ENCODE measurements around the gene STN1.

DNA sequence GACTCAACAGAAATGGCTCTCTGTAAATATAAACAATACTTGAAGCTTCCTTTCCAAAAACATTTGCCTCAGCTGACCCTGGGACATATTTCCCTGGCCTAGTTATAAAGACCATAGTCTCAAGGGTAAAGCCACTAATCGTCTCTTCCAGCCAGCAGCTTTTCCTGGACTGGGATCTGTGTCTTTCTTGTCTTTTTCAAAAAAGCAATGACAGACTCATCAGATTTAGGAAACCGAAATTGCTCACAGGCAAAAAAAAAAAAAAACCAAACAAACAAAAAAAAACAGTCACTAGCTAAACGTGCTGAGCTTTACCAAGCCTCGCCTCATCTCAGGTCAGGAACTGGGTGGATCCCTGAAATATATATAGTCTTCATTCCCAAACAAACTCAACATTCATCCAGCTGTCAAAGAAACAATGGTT, 23.5 kb downstream of the STN1 start:
- TF ChIP-seq, protein P1, sequence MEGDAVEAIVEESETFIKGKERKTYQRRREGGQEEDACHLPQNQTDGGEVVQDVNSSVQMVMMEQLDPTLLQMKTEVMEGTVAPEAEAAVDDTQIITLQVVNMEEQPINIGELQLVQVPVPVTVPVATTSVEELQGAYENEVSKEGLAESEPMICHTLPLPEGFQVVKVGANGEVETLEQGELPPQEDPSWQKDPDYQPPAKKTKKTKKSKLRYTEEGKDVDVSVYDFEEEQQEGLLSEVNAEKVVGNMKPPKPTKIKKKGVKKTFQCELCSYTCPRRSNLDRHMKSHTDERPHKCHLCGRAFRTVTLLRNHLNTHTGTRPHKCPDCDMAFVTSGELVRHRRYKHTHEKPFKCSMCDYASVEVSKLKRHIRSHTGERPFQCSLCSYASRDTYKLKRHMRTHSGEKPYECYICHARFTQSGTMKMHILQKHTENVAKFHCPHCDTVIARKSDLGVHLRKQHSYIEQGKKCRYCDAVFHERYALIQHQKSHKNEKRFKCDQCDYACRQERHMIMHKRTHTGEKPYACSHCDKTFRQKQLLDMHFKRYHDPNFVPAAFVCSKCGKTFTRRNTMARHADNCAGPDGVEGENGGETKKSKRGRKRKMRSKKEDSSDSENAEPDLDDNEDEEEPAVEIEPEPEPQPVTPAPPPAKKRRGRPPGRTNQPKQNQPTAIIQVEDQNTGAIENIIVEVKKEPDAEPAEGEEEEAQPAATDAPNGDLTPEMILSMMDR (conservative IDR thresholded peaks at IDR 0.05; ENCODE audit: low read depth, low read length), result no peak
- TF ChIP-seq POLR2A (IDR thresholded peaks at IDR 0.05; ENCODE audit: low read depth, low read length) (no peak), MXI1 (IDR thresholded peaks at IDR 0.05; ENCODE audit: borderline replicate concordance, low read depth, low read length) (no peak), SMC3 (IDR thresholded peaks at IDR 0.05; ENCODE audit: low read depth, low read length) (no peak), RCOR1 (IDR thresholded peaks at IDR 0.05; ENCODE audit: insufficient replicate concordance, low read length) (no peak)

Data from IMR-90 (cell line).